IMR-90 (cell line): ENCODE results near the gene SEMA3C. TPM values are rescaled to one million over a fixed set of nuclear protein-coding genes. Genes with fewer than 3 reads are reported as not detected.

Source experiments
- ATAC-seq: fragments of 200-7000 bp; cut with Tn5 transposase; 2 replicates; pipeline ENCODE4 v1.9.1; 2020; ENCODE audit warnings: low read depth, mild to moderate bottlenecking, moderate library complexity
- BruUV-seq: library from RNA; stranded (reverse); fragments of 400-500 nt; replicated peaks from 2 replicates; lab custom pipeline; 2021; lab: Mats Ljungman, UMichigan
- CTCF ChIA-PET: fragments of 300-600 bp; formaldehyde crosslinking; extraction: SDS; loops from one replicate; lab custom pipeline; 2021; ENCODE audit warnings: antibody characterized with exemption; lab: Yijun Ruan, JAX
- POLR2A ChIA-PET: fragments of 300-600 bp; sonication (Branson Sonifier 250); formaldehyde crosslinking; loops from one replicate; lab custom pipeline; 2022; ENCODE audit warnings: antibody characterized with exemption; ENCODE audit not compliant: unreplicated experiment; lab: Charles Lee
- DNase-seq: peaks from one replicate; pipeline ENCODE4 v3.0.0; 2013
- H2AFZ ChIP-seq: replicated peaks from 2 replicates; pipeline ENCODE3; 2013; ENCODE audit warnings: low read length, mild to moderate bottlenecking; ENCODE audit not compliant: poor library complexity
- H2AK5ac ChIP-seq: 2 replicates; pipeline ENCODE4 v1.6.1; 2013; ENCODE audit warnings: low read depth, low read length, inconsistent platforms
- H2AK9ac ChIP-seq: replicated peaks from 2 replicates; pipeline ENCODE3; 2013; ENCODE audit warnings: mild to moderate bottlenecking, low read depth, low read length, moderate library complexity; ENCODE audit not compliant: poor library complexity
- H2BK120ac ChIP-seq: 2 replicates; pipeline ENCODE4 v1.6.1; 2013; ENCODE audit warnings: low read depth, low read length, inconsistent platforms
- H2BK15ac ChIP-seq: 3 replicates; pipeline ENCODE4 v1.6.1; 2013; ENCODE audit warnings: low read depth, low read length, inconsistent platforms
- H2BK20ac ChIP-seq: 2 replicates; pipeline ENCODE4 v1.6.1; 2013; ENCODE audit warnings: low read depth, mild to moderate bottlenecking, inconsistent platforms, low read length, moderate library complexity
- H2BK5ac ChIP-seq: 2 replicates; pipeline ENCODE4 v1.6.1; 2013; ENCODE audit warnings: mild to moderate bottlenecking, low read depth, low read length, inconsistent platforms; ENCODE audit not compliant: poor library complexity, severe bottlenecking
- H3K14ac ChIP-seq: replicated peaks from 2 replicates; pipeline ENCODE4 v1.6.1; 2013; ENCODE audit warnings: low read depth, low read length, inconsistent platforms
- H3K18ac ChIP-seq: 2 replicates; pipeline ENCODE4 v1.6.1; 2013; ENCODE audit warnings: low read depth, low read length, control low read depth
- H3K23ac ChIP-seq: 2 replicates; pipeline ENCODE4 v1.6.1; 2013; ENCODE audit warnings: low read depth, low read length, inconsistent platforms
- H3K27ac ChIP-seq: 2 replicates; pipeline ENCODE4 v1.5.1; 2013; ENCODE audit warnings: mild to moderate bottlenecking, control low read depth, low read length; ENCODE audit not compliant: insufficient read depth
- H3K27me3 ChIP-seq: 2 replicates; pipeline ENCODE4 v1.6.1; 2013; ENCODE audit warnings: low read length; ENCODE audit not compliant: control insufficient read depth, insufficient read depth
- H3K36me3 ChIP-seq: 2 replicates; pipeline ENCODE4 v1.6.1; 2013; ENCODE audit warnings: low read length, mixed read lengths; ENCODE audit not compliant: control insufficient read depth, insufficient read depth
- H3K4ac ChIP-seq: 2 replicates; pipeline ENCODE4 v1.6.1; 2013; ENCODE audit warnings: low read depth, low read length, inconsistent platforms
- H3K4me1 ChIP-seq: 2 replicates; pipeline ENCODE4 v1.6.1; 2013; ENCODE audit warnings: low read length, mixed read lengths; ENCODE audit not compliant: control insufficient read depth, insufficient read depth
- H3K4me2 ChIP-seq: 2 replicates; pipeline ENCODE4 v1.6.1; 2013; ENCODE audit warnings: low read depth, mild to moderate bottlenecking, control low read depth, low read length, moderate library complexity
- H3K4me3 ChIP-seq: 2 replicates; pipeline ENCODE4 v1.5.1; 2013; ENCODE audit warnings: low read depth, mild to moderate bottlenecking, control low read depth, low read length, moderate library complexity; ENCODE audit not compliant: insufficient read depth
- H3K56ac ChIP-seq: 2 replicates; pipeline ENCODE4 v1.6.1; 2013; ENCODE audit warnings: low read length, inconsistent platforms; ENCODE audit not compliant: insufficient read depth; ENCODE audit errors: extremely low read depth
- H3K79me1 ChIP-seq, 2 experiments: 2 replicates each; pipeline ENCODE4 v1.6.1; 2013; ENCODE audit warnings: low read length in 2 of 2, inconsistent platforms in 1 of 2, low read depth in 1 of 2
- H3K9ac ChIP-seq: 2 replicates; pipeline ENCODE4 v1.6.1; 2013; ENCODE audit warnings: low read depth, low read length, control low read depth
- H3K9me1 ChIP-seq: 2 replicates; pipeline ENCODE4 v1.6.1; 2013; ENCODE audit warnings: low read length, inconsistent platforms; ENCODE audit not compliant: insufficient read depth
- H3K9me3 ChIP-seq: 2 replicates; pipeline ENCODE4 v1.6.1; 2013; ENCODE audit warnings: low read length; ENCODE audit not compliant: control insufficient read depth, insufficient read depth
- H4K20me1 ChIP-seq: 2 replicates; pipeline ENCODE4 v1.6.1; 2013; ENCODE audit warnings: low read length, inconsistent platforms; ENCODE audit not compliant: insufficient read depth
- H4K5ac ChIP-seq: 2 replicates; pipeline ENCODE4 v1.6.1; 2013; ENCODE audit warnings: mild to moderate bottlenecking, low read depth, low read length, control low read depth
- H4K8ac ChIP-seq, 2 experiments: 2 replicates each; pipeline ENCODE4 v1.6.1; 2013; ENCODE audit warnings: low read depth in 2 of 2, low read length in 2 of 2, control low read depth in 1 of 2, inconsistent platforms in 1 of 2
- H4K91ac ChIP-seq: 2 replicates; pipeline ENCODE4 v1.6.1; 2013; ENCODE audit warnings: low read depth, low read length, inconsistent platforms; ENCODE audit not compliant: insufficient read depth
- BHLHE40 ChIP-seq: fragments of 150-350 bp; IDR thresholded peaks from 2 replicates; pipeline ENCODE4 v1.6.1; 2016; ENCODE audit warnings: mild to moderate bottlenecking, low read depth, low read length
- CEBPB ChIP-seq: IDR thresholded peaks from 2 replicates; pipeline ENCODE4 v1.6.1; 2012; ENCODE audit warnings: low read depth, low read length, improper control_type of control experiment
- MAFK ChIP-seq: IDR thresholded peaks from 2 replicates; pipeline ENCODE4 v1.6.1; 2012; ENCODE audit warnings: low read depth, low read length, improper control_type of control experiment
- RFX5 ChIP-seq: IDR thresholded peaks from 2 replicates; pipeline ENCODE4 v1.8.0; 2012; ENCODE audit warnings: low read depth, mild to moderate bottlenecking, low read length, moderate library complexity
- WGBS, 2 experiments: methylation state at CpG; one replicate each; pipeline versions ENCODE4 v1.1.5 to v1.1.7; 2013; ENCODE audit warnings: missing lambda C conversion rate in 2 of 2; ENCODE audit not compliant: insufficient read length in 1 of 2; ENCODE audit errors: extremely low coverage in 2 of 2; 5-methylcytosine and 5-hydroxymethylcytosine counted together
- dilution Hi-C: fragments of 300-500 bp; cut with HindIII; formaldehyde crosslinking; loops from one replicate; pipeline ENCODE4 v1.14.3; 2018; ENCODE audit warnings: low sequenced_read_pairs; ENCODE audit not compliant: unreplicated experiment
- in situ Hi-C: fragments of 300-500 bp; cut with MboI; formaldehyde crosslinking; loops from 3 replicates; pipeline ENCODE4 v1.14.3; 2019; ENCODE audit warnings: low sequenced_read_pairs, inconsistent platforms, mixed read lengths
- intact Hi-C: fragments of 100-400 bp; cut with micrococcal nuclease; formaldehyde crosslinking; loops from 2 replicates; pipeline ENCODE4 v1.10.0; 2022
- polyA plus RNA-seq, 3 experiments: library from polyadenylated mRNA; depleted of rRNA; stranded (reverse); fragments of >200 nt; gene quantifications; 2 replicates each; pipeline ENCODE4 v1.2.3, GENCODE V29; 2012; ENCODE audit warnings: low replicate concordance in 1 of 3
- total RNA-seq: library from RNA; depleted of rRNA; stranded (reverse); fragments of >200 nt; gene quantifications from 2 replicates; pipeline ENCODE4 v1.2.3, GENCODE V29; 2012

SEMA3C gene
- total and polyA plus RNA-seq, 2 of the 4 experiments (the other 2 are of a cell fraction), result 21.2 to 97.1 TPM

GRCh38 chr7:80815733-80816132, 103.1 kb downstream of the SEMA3C start:
- no peak overlapping the region for H3K56ac ChIP-seq
- H3K79me1 ChIP-seq, result no peaks in the 10 kb centered on the region; a peak in 1 of 4 replicates
- in situ Hi-C loops, result no loop called here
- no peak overlapping the region for H4K91ac ChIP-seq
- no peak overlapping the region for H3K4me3 ChIP-seq
- no peak overlapping the region for H2BK20ac ChIP-seq
- H3K9me1 ChIP-seq, result no peaks in the 10 kb centered on the region
- H3K14ac ChIP-seq, result no peak overlapping the region
- ChIA-PET POLR2A (no interaction called here), CTCF (no interaction called here)
- no peaks in the 10 kb centered on the region for H3K36me3 ChIP-seq
- no peak overlapping the region for H2AK9ac ChIP-seq
- intact Hi-C loops, result no loop called here
- ATAC-seq (no peak), DNase-seq (peak; percentile 5)
- no peak overlapping the region for H2AFZ ChIP-seq
- no peaks in the 10 kb centered on the region for H3K27me3 ChIP-seq
- TF ChIP-seq CEBPB, result peak; percentile 30; the same call in 1 of the 2 replicates
- TF ChIP-seq RFX5, result no peak
- TF ChIP-seq BHLHE40, result no peak
- TF ChIP-seq MAFK, result no peak
- H3K4ac ChIP-seq, result no peak overlapping the region
- dilution Hi-C loops, result no loop called here
- no peak overlapping the region for H3K4me2 ChIP-seq
- H3K18ac ChIP-seq, result no peak overlapping the region
- H4K5ac ChIP-seq, result no peak overlapping the region; the same call in 1 of the 2 replicates
- no peak overlapping the region for H3K9ac ChIP-seq
- H3K4me1 ChIP-seq, result no peaks in the 10 kb centered on the region
- no peak overlapping the region for H3K23ac ChIP-seq
- H2BK5ac ChIP-seq, result no peak overlapping the region
- no peak overlapping the region for H2BK15ac ChIP-seq
- BruUV-seq, result no TSS peak
- H3K27ac ChIP-seq, result no peak overlapping the region
- no peak overlapping the region for H4K8ac ChIP-seq
- no peak overlapping the region for H2BK120ac ChIP-seq
- no peaks in the 10 kb centered on the region for H4K20me1 ChIP-seq
- no peak overlapping the region for H2AK5ac ChIP-seq
- H3K9me3 ChIP-seq, result no peaks in the 10 kb centered on the region
- WGBS, 2 experiments, result no CpG with 5 or more reads among the region's 1 CpG
